Measurements from ENCODE around the gene MACROD2. TPM values are rescaled to one million over a fixed set of nuclear protein-coding genes. Genes with fewer than 3 reads are reported as not detected.

The MACROD2 gene
- total and polyA plus RNA-seq, 2 of the 4 experiments (the other 2 are of a cell fraction), result not detected

DNA sequence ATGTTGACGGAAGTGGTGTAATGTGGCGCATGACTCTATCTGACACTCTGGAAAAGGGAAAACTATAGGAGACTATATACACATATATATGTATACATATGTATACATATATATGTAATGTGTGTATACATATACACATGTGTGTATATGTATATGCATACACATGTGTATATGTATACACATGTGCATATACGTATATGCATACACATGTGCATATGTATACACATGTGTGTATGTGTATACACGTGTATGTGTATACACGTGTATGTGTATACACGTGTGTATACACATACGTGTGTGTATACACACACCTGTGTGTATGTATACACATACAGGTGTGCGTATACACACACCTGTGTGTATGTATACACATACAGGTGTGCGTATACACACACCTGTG, 1025.5 kb downstream of the MACROD2 start:
- Histone ChIP-seq H3K79me1 (ENCODE audit: low read depth in 1 of 2, low read length in 2 of 2) (no peaks in the 10 kb centered on the region), H3K9me3 (ENCODE audit: control insufficient read depth, insufficient read depth, low read length) (peaks cover 11% of the 10 kb centered on the region), H2BK120ac (ENCODE audit: low read depth, low read length) (no peak overlapping the region), H4K5ac (ENCODE audit: low read depth, low read length) (no peak overlapping the region), H3K9me1 (ENCODE audit: insufficient read depth, low read length) (no peaks in the 10 kb centered on the region), H3K56ac (ENCODE audit: extremely low read depth, insufficient read depth, low read length) (no peak overlapping the region), H3K4me3 (ENCODE audit: insufficient read depth, low read depth, low read length) (no peak overlapping the region), H3K4me1 (ENCODE audit: control insufficient read depth, insufficient read depth, low read length) (no peaks in the 10 kb centered on the region), H3K23ac (ENCODE audit: low read depth, low read length) (no peak overlapping the region), H2AFZ (replicated peaks; ENCODE audit: low read length, poor library complexity) (no peak overlapping the region), H2BK15ac (ENCODE audit: low read depth, low read length) (no peak overlapping the region), H3K27me3 (ENCODE audit: control insufficient read depth, insufficient read depth, low read length) (no peaks in the 10 kb centered on the region), H3K14ac (replicated peaks; ENCODE audit: low read depth, low read length) (no peak overlapping the region), H4K91ac (ENCODE audit: insufficient read depth, low read depth, low read length) (no peak overlapping the region), H3K4ac (ENCODE audit: low read depth, low read length) (no peak overlapping the region), H2BK5ac (ENCODE audit: low read depth, low read length, poor library complexity, severe bottlenecking) (no peak overlapping the region), H3K9ac (ENCODE audit: low read depth, low read length) (no peak overlapping the region), H4K20me1 (ENCODE audit: insufficient read depth, low read length) (no peaks in the 10 kb centered on the region), H3K4me2 (ENCODE audit: low read depth, low read length) (no peak overlapping the region), H2AK9ac (replicated peaks; ENCODE audit: low read depth, low read length, poor library complexity) (no peak overlapping the region), H3K36me3 (ENCODE audit: control insufficient read depth, insufficient read depth, low read length) (no peaks in the 10 kb centered on the region), H3K18ac (ENCODE audit: low read depth, low read length) (no peak overlapping the region), H2AK5ac (ENCODE audit: low read depth, low read length) (no peak overlapping the region), H4K8ac (ENCODE audit: low read depth in 2 of 2, low read length in 2 of 2) (no peak overlapping the region), H3K27ac (ENCODE audit: insufficient read depth, low read length) (no peak overlapping the region), H2BK20ac (ENCODE audit: low read depth, low read length) (no peak overlapping the region)
- no peak for ATAC-seq (ENCODE audit: low read depth)
- dilution Hi-C loops (cut with HindIII; ENCODE audit: low sequenced_read_pairs, unreplicated experiment) (no loop called here), in situ Hi-C loops (cut with MboI; ENCODE audit: low sequenced_read_pairs) (no loop called here), intact Hi-C loops (cut with micrococcal nuclease) (no loop called here)
- POLR2A ChIA-PET (ENCODE audit: unreplicated experiment), result no interaction called here
- no peak for TF ChIP-seq SMC3 (IDR thresholded peaks at IDR 0.05; ENCODE audit: low read depth, low read length)
- TF ChIP-seq BHLHE40 (IDR thresholded peaks at IDR 0.05; ENCODE audit: low read depth, low read length), result no peak
- TF ChIP-seq, protein P1, sequence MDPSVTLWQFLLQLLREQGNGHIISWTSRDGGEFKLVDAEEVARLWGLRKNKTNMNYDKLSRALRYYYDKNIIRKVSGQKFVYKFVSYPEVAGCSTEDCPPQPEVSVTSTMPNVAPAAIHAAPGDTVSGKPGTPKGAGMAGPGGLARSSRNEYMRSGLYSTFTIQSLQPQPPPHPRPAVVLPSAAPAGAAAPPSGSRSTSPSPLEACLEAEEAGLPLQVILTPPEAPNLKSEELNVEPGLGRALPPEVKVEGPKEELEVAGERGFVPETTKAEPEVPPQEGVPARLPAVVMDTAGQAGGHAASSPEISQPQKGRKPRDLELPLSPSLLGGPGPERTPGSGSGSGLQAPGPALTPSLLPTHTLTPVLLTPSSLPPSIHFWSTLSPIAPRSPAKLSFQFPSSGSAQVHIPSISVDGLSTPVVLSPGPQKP (IDR thresholded peaks at IDR 0.05; ENCODE audit: borderline replicate concordance, low read depth, low read length), result no peak
- no peak for TF ChIP-seq CHD1 (IDR thresholded peaks at IDR 0.05; ENCODE audit: low read depth, low read length)
- TF ChIP-seq RAD21 (IDR thresholded peaks at IDR 0.05; ENCODE audit: low read length), result no peak
- TF ChIP-seq, protein P2, sequence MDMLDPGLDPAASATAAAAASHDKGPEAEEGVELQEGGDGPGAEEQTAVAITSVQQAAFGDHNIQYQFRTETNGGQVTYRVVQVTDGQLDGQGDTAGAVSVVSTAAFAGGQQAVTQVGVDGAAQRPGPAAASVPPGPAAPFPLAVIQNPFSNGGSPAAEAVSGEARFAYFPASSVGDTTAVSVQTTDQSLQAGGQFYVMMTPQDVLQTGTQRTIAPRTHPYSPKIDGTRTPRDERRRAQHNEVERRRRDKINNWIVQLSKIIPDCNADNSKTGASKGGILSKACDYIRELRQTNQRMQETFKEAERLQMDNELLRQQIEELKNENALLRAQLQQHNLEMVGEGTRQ (IDR thresholded peaks at IDR 0.05; ENCODE audit: low read depth, low read length), result no peak
- TF ChIP-seq FOS (IDR thresholded peaks at IDR 0.05; ENCODE audit: low read depth, low read length), result no peak
- no peak for TF ChIP-seq NFE2L2 (IDR thresholded peaks at IDR 0.05; ENCODE audit: low read depth, low read length)
- no peak for TF ChIP-seq CEBPB (IDR thresholded peaks at IDR 0.05; ENCODE audit: low read depth, low read length)
- no peak for TF ChIP-seq RCOR1 (IDR thresholded peaks at IDR 0.05; ENCODE audit: insufficient replicate concordance, low read length)
- no peak for DNase-seq
- BruUV-seq (replicated peaks), result no TSS peak
- WGBS, 2 experiments (ENCODE audit: extremely low coverage in 2 of 2, insufficient read length in 1 of 2), result no CpG with 5 or more reads among the region's 9 CpGs
- CTCF ChIA-PET, result no interaction called here

Measured in IMR-90 (cell line).